Activated CD4-positive, alpha-beta T cell treated with anti-CD3 and anti-CD28 coated beads for 36 hours (primary cell): Measurements from ENCODE around the gene COA6. TPM values are rescaled to one million over a fixed set of nuclear protein-coding genes. Genes with fewer than 3 reads are reported as not detected.

Experiments used
- ATAC-seq: fragments of 200-7000 bp; cut with Tn5 transposase; one replicate; pipeline ENCODE4 v1.10.0; 2021; ENCODE audit warnings: mild to moderate bottlenecking, moderate library complexity
- CTCF ChIA-PET: fragments of 350-600 bp; sonication (Branson Sonifier 250); formaldehyde crosslinking; loops from one replicate; lab custom pipeline; 2021; ENCODE audit warnings: antibody characterized with exemption; lab: Charles Lee
- POLR2A ChIA-PET: fragments of 350-600 bp; sonication (Branson Sonifier 250); formaldehyde crosslinking; loops from one replicate; lab custom pipeline; 2021; ENCODE audit warnings: antibody characterized with exemption, inconsistent platforms; lab: Charles Lee
- DNase-seq: peaks from one replicate; pipeline ENCODE4 v3.0.0-alpha.2; 2020
- H3K27ac Mint-ChIP-seq: one replicate; pipeline ENCODE4 v1.8.0; 2021; ENCODE audit warnings: mixed read lengths
- H3K27me3 Mint-ChIP-seq: one replicate; pipeline ENCODE4 v1.8.0; 2021; ENCODE audit warnings: mixed read lengths
- H3K36me3 Mint-ChIP-seq: one replicate; pipeline ENCODE4 v1.8.0; 2021; ENCODE audit warnings: low read depth, mixed read lengths
- H3K4me1 Mint-ChIP-seq: one replicate; pipeline ENCODE4 v1.8.0; 2021; ENCODE audit warnings: mixed read lengths
- H3K4me3 Mint-ChIP-seq: one replicate; pipeline ENCODE4 v1.8.0; 2021; ENCODE audit warnings: mild to moderate bottlenecking, moderate library complexity, mixed read lengths
- H3K9me3 Mint-ChIP-seq: one replicate; pipeline ENCODE4 v1.8.0; 2021; ENCODE audit warnings: low read depth, mixed read lengths
- intact Hi-C, 2 experiments: fragments of 100-400 bp; cut with DNase I in 1 of 2; cut with micrococcal nuclease in 1 of 2; formaldehyde crosslinking; loops; one replicate each; pipeline versions ENCODE4 v1.14.2 to v1.15.1; 2022 to 2024; cut with DNase I, micrococcal nuclease
- total RNA-seq, 2 experiments: library from RNA; stranded (reverse); gene quantifications; one replicate each; pipeline ENCODE4 v1.2.3, GENCODE V29; 2021

COA6 gene
- total RNA-seq, result 10 to 100 TPM; 56.5 to 69.5 TPM

- Mint-ChIP-seq H3K4me1 (peaks cover 56% of the 10 kb centered on the region), H3K36me3 (peaks cover 33% of the 10 kb centered on the region)
- ATAC-seq, result peak; percentile 89
These were observed at the start of gene COA6 for GRCh38 chr1:234373064-234373958. COA6 (plus strand) TSS chr1:234373456; CDS start chr1:234373467, 11 bp downstream.

GRCh38 chr1:234324821-234325220 lies 48.4 kb upstream of the COA6 start:
- DNase-seq (no peak), ATAC-seq (no peak)
- H3K4me3 Mint-ChIP-seq, result no peak overlapping the region
- peaks cover 11% of the 10 kb centered on the region for H3K27me3 Mint-ChIP-seq
- intact Hi-C loops, result loop anchor here (5.0 to 10.0 kb wide), 3 partner anchors 47 to 760 kb away; partner anchors contain the start of gene COA6 (in 1 of the 2)
- peaks cover 28% of the 10 kb centered on the region for H3K4me1 Mint-ChIP-seq
- CTCF ChIA-PET, result interaction anchor here (0.6 to 6.6 kb wide), 4 partner anchors 8 to 263 kb away, joined by 3 to 69 read pairs (median 14); no protein-coding TSS in a partner anchor
- no peak overlapping the region for H3K27ac Mint-ChIP-seq
- H3K36me3 Mint-ChIP-seq, result no peaks in the 10 kb centered on the region
- POLR2A ChIA-PET, result no interaction called here
- H3K9me3 Mint-ChIP-seq, result no peaks in the 10 kb centered on the region

More at GRCh38 chr1:234373064-234373958, at the start of gene COA6:
- Mint-ChIP-seq H3K27me3 (no peaks in the 10 kb centered on the region), H3K27ac (peak within 1 kb of the TSS; percentile 99), H3K9me3 (no peaks in the 10 kb centered on the region), H3K4me3 (peak within 1 kb of the TSS; percentile 98)
- CTCF ChIA-PET, result interaction anchor here (0.6 to 1.9 kb wide), 6 partner anchors 10 to 1131 kb away, joined by 3 to 7 read pairs (median 3); partner anchors contain the start of gene B3GALNT2
- intact Hi-C loops, result loop anchor here (1.0 to 10.0 kb wide), 15 partner anchors 25 to 1419 kb away; partner anchors contain the start of genes ARID4B (in 1 of the 2), GGPS1 (in 1 of the 2), MAP3K21 (in 1 of the 2) and NTPCR (in 1 of the 2)
- POLR2A ChIA-PET, result interaction anchor here (0.5 to 1.4 kb wide), 4 partner anchors 9 to 1120 kb away, joined by 4 read pairs; no protein-coding TSS in a partner anchor
- peak; percentile 92 for DNase-seq

- ATAC-seq, result peak; percentile 60
- ChIA-PET CTCF (interaction anchor here (0.7 to 6.6 kb wide), 16 partner anchors 9 to 398 kb away, joined by 3 to 69 read pairs (median 5); no protein-coding TSS in a partner anchor), POLR2A (interaction anchor here (0.9 kb wide), 1 partner anchor 152 kb away, joined by 7 read pairs; no protein-coding TSS in a partner anchor)
- peak; percentile 24 for DNase-seq
- H3K36me3 Mint-ChIP-seq, result no peaks in the 10 kb centered on the region
- peaks cover 28% of the 10 kb centered on the region for H3K4me1 Mint-ChIP-seq
- intact Hi-C loops, result loop anchor here (1.0 to 10.0 kb wide), 12 partner anchors 11 to 759 kb away; partner anchors contain the start of genes COA6 (in 2 of the 2) and TARBP1 (in 1 of the 2)
- peak overlapping the region; percentile 69 for H3K4me3 Mint-ChIP-seq
- H3K9me3 Mint-ChIP-seq, result no peaks in the 10 kb centered on the region
- H3K27ac Mint-ChIP-seq, result peak overlapping the region; percentile 39
- H3K27me3 Mint-ChIP-seq, result peaks cover 14% of the 10 kb centered on the region
These were observed 47.3 kb upstream of the COA6 start for GRCh38 chr1:234325878-234326496.

DNA sequence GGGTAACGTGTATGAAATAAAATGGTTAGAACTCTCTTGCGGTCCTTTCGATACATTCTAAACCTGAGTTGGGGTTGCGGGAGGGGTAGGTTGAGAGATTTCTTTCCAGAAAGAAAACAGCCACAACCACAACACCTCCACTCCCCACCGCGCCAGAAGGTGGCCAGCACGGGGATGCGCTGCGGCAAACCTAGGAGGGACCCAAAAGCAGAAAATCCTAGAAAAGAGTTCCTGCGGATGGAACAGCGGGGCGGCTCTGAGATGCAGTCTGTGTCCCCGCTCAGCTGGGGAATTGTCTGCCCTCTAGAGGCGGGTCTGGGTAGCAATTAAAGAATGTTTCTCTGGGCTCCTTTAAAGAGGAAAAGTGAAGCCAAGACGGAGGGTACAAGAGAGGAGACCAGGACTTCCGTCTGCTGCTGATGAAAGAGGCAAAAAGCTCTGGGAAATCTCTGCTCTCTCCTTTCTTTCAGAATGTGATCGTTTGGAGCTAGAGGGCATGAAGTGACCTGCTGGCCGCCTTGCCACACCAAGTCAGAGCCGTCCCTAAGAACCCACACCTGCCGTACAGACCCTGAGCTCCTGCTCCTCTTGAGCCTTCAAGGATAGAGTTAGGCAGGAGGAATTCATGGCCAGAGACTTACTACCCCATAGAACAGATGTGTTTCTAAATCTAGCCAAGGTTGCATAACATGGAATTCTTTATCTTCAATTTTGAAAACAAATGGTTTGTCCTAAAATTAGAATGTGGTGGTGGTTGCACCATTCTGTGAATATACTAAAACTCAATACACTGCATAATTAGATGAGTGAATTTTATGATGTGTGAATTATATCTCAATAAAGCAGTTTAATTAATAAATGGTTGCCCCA lies 46.5 kb upstream of the COA6 start:
- peak; percentile 88 for ATAC-seq
- Mint-ChIP-seq H3K27ac (peak overlapping the region; percentile 61), H3K36me3 (no peaks in the 10 kb centered on the region), H3K4me1 (peaks cover 22% of the 10 kb centered on the region), H3K9me3 (no peaks in the 10 kb centered on the region), H3K27me3 (peaks cover 16% of the 10 kb centered on the region), H3K4me3 (peak overlapping the region; percentile 69)
- intact Hi-C loops, result loop anchor here (1.0 to 10.0 kb wide), 12 partner anchors 11 to 758 kb away; partner anchors contain the start of genes COA6 (in 2 of the 2) and TARBP1 (in 1 of the 2)
- POLR2A ChIA-PET, result no interaction called here
- peak; percentile 83 for DNase-seq
- CTCF ChIA-PET, result interaction anchor here (0.6 to 6.6 kb wide), 19 partner anchors 10 to 211 kb away, joined by 3 to 69 read pairs (median 5); no protein-coding TSS in a partner anchor

- H3K27ac Mint-ChIP-seq, result no peak overlapping the region
- intact Hi-C loops, result loop anchor here (2.0 to 10.0 kb wide), 5 partner anchors 17 to 757 kb away; partner anchors contain the start of genes COA6 (in 1 of the 2) and TARBP1 (in 1 of the 2)
- H3K4me3 Mint-ChIP-seq, result no peak overlapping the region
- no peak for DNase-seq
- CTCF ChIA-PET, result interaction anchor here (0.7 to 6.6 kb wide), 15 partner anchors 9 to 212 kb away, joined by 3 to 69 read pairs (median 5); no protein-coding TSS in a partner anchor
- peaks cover 16% of the 10 kb centered on the region for H3K4me1 Mint-ChIP-seq
- H3K27me3 Mint-ChIP-seq, result peaks cover 17% of the 10 kb centered on the region
- H3K9me3 Mint-ChIP-seq, result no peaks in the 10 kb centered on the region
- POLR2A ChIA-PET, result interaction anchor here (0.6 kb wide), 1 partner anchor 43 kb away, joined by 3 read pairs; no protein-coding TSS in a partner anchor
- no peaks in the 10 kb centered on the region for H3K36me3 Mint-ChIP-seq
- ATAC-seq, result no peak
These were observed 45.6 kb upstream of the COA6 start for GRCh38 chr1:234327577-234328164.

DNA sequence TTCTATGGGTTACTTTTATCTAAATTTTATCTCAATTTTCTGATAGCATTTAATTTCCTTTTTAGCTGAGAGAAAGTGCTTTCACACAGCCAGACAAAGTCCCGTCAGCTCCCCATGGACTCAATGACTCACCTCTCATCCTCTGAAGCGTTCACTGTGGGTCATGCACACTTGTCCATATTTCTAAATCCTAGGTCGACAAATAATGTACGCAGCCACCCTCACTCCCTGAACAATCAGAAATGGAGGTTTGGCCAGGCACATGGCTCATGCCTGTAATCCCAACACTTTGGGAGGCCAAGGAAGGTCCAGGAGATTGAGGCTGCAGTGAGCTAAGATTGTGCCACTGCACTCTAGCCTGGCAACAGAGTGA lies 42.4 kb upstream of the COA6 start:
- Mint-ChIP-seq H3K4me3 (no peak overlapping the region), H3K27ac (no peak overlapping the region), H3K27me3 (peaks cover 9% of the 10 kb centered on the region), H3K9me3 (peaks cover under 1% of the 10 kb centered on the region), H3K4me1 (peaks cover 8% of the 10 kb centered on the region), H3K36me3 (no peaks in the 10 kb centered on the region)
- no peak for ATAC-seq
- intact Hi-C loops, result no loop called here
- ChIA-PET POLR2A (interaction anchor here (0.9 kb wide), 1 partner anchor 1116 kb away, joined by 3 read pairs; no protein-coding TSS in a partner anchor), CTCF (interaction anchor here (1.3 kb wide), 1 partner anchor 206 kb away, joined by 3 read pairs; no protein-coding TSS in a partner anchor)
- no peak for DNase-seq

- CTCF ChIA-PET, result interaction anchor here (1.3 kb wide), 1 partner anchor 207 kb away, joined by 3 read pairs; no protein-coding TSS in a partner anchor
- Mint-ChIP-seq H3K36me3 (no peaks in the 10 kb centered on the region), H3K27me3 (peaks cover 9% of the 10 kb centered on the region), H3K9me3 (peaks cover 7% of the 10 kb centered on the region), H3K4me1 (peaks cover 3% of the 10 kb centered on the region), H3K4me3 (no peak overlapping the region), H3K27ac (no peak overlapping the region)
- ATAC-seq, result no peak
- POLR2A ChIA-PET, result no interaction called here
- DNase-seq, result no peak
- intact Hi-C loops, result no loop called here
These were observed 41.7 kb upstream of the COA6 start for GRCh38 chr1:234331507-234331906.

GRCh38 chr1:234336359-234336758 lies 36.9 kb upstream of the COA6 start:
- Mint-ChIP-seq H3K36me3 (no peaks in the 10 kb centered on the region), H3K9me3 (peaks cover 20% of the 10 kb centered on the region), H3K4me3 (no peak overlapping the region), H3K27ac (no peak overlapping the region), H3K27me3 (peaks cover 8% of the 10 kb centered on the region), H3K4me1 (no peaks in the 10 kb centered on the region)
- CTCF ChIA-PET, result interaction anchor here (0.5 to 2.0 kb wide), 7 partner anchors 10 to 221 kb away, joined by 3 to 11 read pairs (median 3); no protein-coding TSS in a partner anchor
- DNase-seq (no peak), ATAC-seq (no peak)
- intact Hi-C loops, result no loop called here
- POLR2A ChIA-PET, result no interaction called here

- ChIA-PET CTCF (interaction anchor here (0.7 to 2.0 kb wide), 3 partner anchors 11 to 27 kb away, joined by 3 to 11 read pairs (median 7); no protein-coding TSS in a partner anchor), POLR2A (no interaction called here)
- intact Hi-C loops, result no loop called here
- ATAC-seq (no peak), DNase-seq (no peak)
- H3K27me3 Mint-ChIP-seq, result peaks cover 3% of the 10 kb centered on the region
- no peak overlapping the region for H3K27ac Mint-ChIP-seq
- H3K36me3 Mint-ChIP-seq, result no peaks in the 10 kb centered on the region
- H3K4me1 Mint-ChIP-seq, result no peaks in the 10 kb centered on the region
- peaks cover 20% of the 10 kb centered on the region for H3K9me3 Mint-ChIP-seq
- no peak overlapping the region for H3K4me3 Mint-ChIP-seq
These were observed 36.0 kb upstream of the COA6 start for GRCh38 chr1:234337233-234337632.
